Trophoblast cell (in vitro differentiated cells and primary cell): ENCODE data around the gene ALK.

Experiments used
- DNase-seq, 2 donors: peaks; one replicate each; pipeline ENCODE4 v3.0.0-alpha.2; 2016
- H2AFZ ChIP-seq: 2 replicates; pipeline ENCODE4 v1.6.1; 2013; ENCODE audit warnings: low read length, moderate library complexity, mild to moderate bottlenecking; ENCODE audit not compliant: insufficient read depth, poor library complexity
- H2AK5ac ChIP-seq: 2 replicates; pipeline ENCODE4 v1.6.1; 2013; ENCODE audit warnings: mild to moderate bottlenecking, low read length
- H2BK120ac ChIP-seq: 2 replicates; pipeline ENCODE4 v1.6.1; 2013; ENCODE audit warnings: low read length, mild to moderate bottlenecking, moderate library complexity; ENCODE audit not compliant: insufficient read depth, poor library complexity
- H2BK12ac ChIP-seq: 2 replicates; pipeline ENCODE4 v1.6.1; 2013; ENCODE audit warnings: mild to moderate bottlenecking, low read length, moderate library complexity
- H2BK5ac ChIP-seq: 2 replicates; pipeline ENCODE4 v1.6.1; 2013; ENCODE audit warnings: low read length, low read depth, moderate library complexity, mild to moderate bottlenecking; ENCODE audit not compliant: poor library complexity
- H3K14ac ChIP-seq: 2 replicates; pipeline ENCODE4 v1.6.1; 2013; ENCODE audit warnings: mild to moderate bottlenecking, low read length
- H3K18ac ChIP-seq: 2 replicates; pipeline ENCODE4 v1.6.1; 2013; ENCODE audit warnings: mild to moderate bottlenecking, low read length
- H3K23ac ChIP-seq: 2 replicates; pipeline ENCODE4 v1.6.1; 2013; ENCODE audit warnings: low read length
- H3K27ac ChIP-seq: 2 replicates; pipeline ENCODE4 v1.5.1; 2013; ENCODE audit warnings: low read depth, mild to moderate bottlenecking, inconsistent platforms, low read length, moderate library complexity
- H3K27me3 ChIP-seq: 2 replicates; pipeline ENCODE4 v1.6.1; 2013; ENCODE audit warnings: inconsistent platforms, mild to moderate bottlenecking, low read length, moderate library complexity; ENCODE audit not compliant: insufficient read depth
- H3K36me3 ChIP-seq, 2 experiments: 1 replicate in 1 of 2; 2 replicates in 1 of 2; pipeline ENCODE4 v1.6.1; 2013; ENCODE audit warnings: low read length in 2 of 2, mild to moderate bottlenecking in 2 of 2, moderate library complexity in 1 of 2; ENCODE audit not compliant: insufficient read depth in 2 of 2, control insufficient read depth in 1 of 2
- H3K4ac ChIP-seq: 2 replicates; pipeline ENCODE4 v1.6.1; 2013; ENCODE audit warnings: low read depth, mild to moderate bottlenecking, low read length, moderate library complexity
- H3K4me1 ChIP-seq, 2 experiments: 1 replicate in 1 of 2; 2 replicates in 1 of 2; pipeline ENCODE4 v1.6.1; 2013; ENCODE audit warnings: low read length in 2 of 2, mild to moderate bottlenecking in 2 of 2, moderate library complexity in 1 of 2; ENCODE audit not compliant: insufficient read depth in 2 of 2, control insufficient read depth in 1 of 2
- H3K4me2 ChIP-seq: 2 replicates; pipeline ENCODE4 v1.6.1; 2013; ENCODE audit warnings: inconsistent platforms, mild to moderate bottlenecking, low read length, moderate library complexity
- H3K4me3 ChIP-seq: 2 replicates; pipeline ENCODE4 v1.5.1; 2013; ENCODE audit warnings: mild to moderate bottlenecking, low read depth, low read length, inconsistent platforms
- H3K79me1 ChIP-seq: one replicate; pipeline ENCODE4 v1.6.1; 2013; ENCODE audit warnings: low read length
- H3K79me2 ChIP-seq: 2 replicates; pipeline ENCODE4 v1.6.1; 2013; ENCODE audit warnings: low read length, mild to moderate bottlenecking; ENCODE audit not compliant: control insufficient read depth, insufficient read depth, poor library complexity
- H3K9ac ChIP-seq: 2 replicates; pipeline ENCODE4 v1.6.1; 2013; ENCODE audit warnings: mild to moderate bottlenecking, low read length
- H3K9me3 ChIP-seq: 2 replicates; pipeline ENCODE4 v1.6.1; 2013; ENCODE audit warnings: low read depth, mild to moderate bottlenecking, control low read depth, inconsistent platforms, low read length; ENCODE audit not compliant: insufficient read depth
- H4K12ac ChIP-seq: 2 replicates; pipeline ENCODE4 v1.6.1; 2013; ENCODE audit warnings: low read depth, mild to moderate bottlenecking, low read length, moderate library complexity
- H4K8ac ChIP-seq: 2 replicates; pipeline ENCODE4 v1.6.1; 2013; ENCODE audit warnings: low read depth, mild to moderate bottlenecking, low read length, moderate library complexity
- H4K91ac ChIP-seq: one replicate; pipeline ENCODE4 v1.6.1; 2013; ENCODE audit warnings: low read depth, mild to moderate bottlenecking, low read length, moderate library complexity
- WGBS: extraction: QIAGEN DNeasy Blood & Tissue Kit; methylation state at CpG from one replicate; pipeline ENCODE4 v1.1.7; 2013; ENCODE audit warnings: missing lambda C conversion rate; ENCODE audit not compliant: insufficient read length, insufficient coverage; ENCODE audit errors: extremely low coverage; 5-methylcytosine and 5-hydroxymethylcytosine counted together

The ALK gene

DNA sequence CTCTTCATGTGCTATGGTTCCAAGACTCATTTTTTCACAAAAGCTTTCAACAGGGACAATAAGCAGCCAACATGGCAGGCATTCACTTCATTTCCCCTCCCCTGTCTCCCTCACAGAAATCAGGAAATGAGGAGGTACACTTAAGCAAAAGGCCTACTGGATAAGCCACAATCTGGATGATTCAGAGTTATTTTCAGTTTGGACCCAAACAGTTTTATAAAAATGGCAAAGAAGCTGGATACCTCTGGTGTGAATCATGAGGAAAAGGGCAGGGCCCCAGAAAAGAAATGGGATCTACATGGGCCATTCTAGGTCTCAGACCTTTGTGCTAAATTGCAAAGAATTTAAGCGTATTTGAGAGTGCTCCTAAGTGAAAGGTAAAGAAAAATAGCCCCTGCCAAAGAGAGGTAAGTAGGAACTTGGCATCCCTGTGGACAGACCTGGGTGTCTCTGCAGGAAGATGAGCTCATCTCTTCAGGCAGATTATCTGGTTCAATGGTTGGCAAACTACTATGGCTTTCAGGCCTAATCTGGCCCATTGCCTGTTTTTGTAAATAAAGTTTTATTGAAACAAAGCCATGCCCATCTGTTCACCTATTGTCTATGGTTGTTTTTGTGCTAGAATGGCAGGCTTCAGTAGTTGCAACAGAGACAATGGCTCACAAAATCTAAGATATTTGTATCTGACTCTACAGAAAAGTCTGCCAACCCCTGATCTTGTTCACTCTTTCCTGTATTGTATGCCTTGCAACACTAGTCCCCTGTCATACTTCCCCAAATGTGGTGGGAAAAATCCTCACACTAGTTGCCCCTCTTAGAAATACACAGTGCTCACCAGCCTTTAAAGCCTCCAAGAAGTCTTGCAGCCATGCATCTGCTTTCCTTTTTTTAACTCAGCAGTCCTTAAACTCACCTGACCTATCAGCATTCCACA is 315.0 kb downstream of the ALK start:
- no peak overlapping the region for H2BK12ac ChIP-seq
- no peaks in the 10 kb centered on the region for H3K36me3 ChIP-seq
- no peak overlapping the region for H4K91ac ChIP-seq
- H3K4me2 ChIP-seq, result no peak overlapping the region
- H3K4ac ChIP-seq, result no peak overlapping the region
- no CpG with 5 or more reads among the region's 1 CpG for WGBS
- no peaks in the 10 kb centered on the region for H3K27me3 ChIP-seq
- peaks cover 2% of the 10 kb centered on the region for H3K9me3 ChIP-seq
- H2BK5ac ChIP-seq, result no peak overlapping the region
- no peak overlapping the region for H3K4me3 ChIP-seq
- H3K18ac ChIP-seq, result no peak overlapping the region
- H4K12ac ChIP-seq, result no peak overlapping the region
- no peaks in the 10 kb centered on the region for H3K79me2 ChIP-seq
- peak overlapping the region; percentile 9 for H3K27ac ChIP-seq
- peaks cover 2% of the 10 kb centered on the region for H3K79me1 ChIP-seq
- H3K9ac ChIP-seq, result no peak overlapping the region
- H2AK5ac ChIP-seq, result no peak overlapping the region
- DNase-seq, result no peak
- H3K23ac ChIP-seq, result no peak overlapping the region
- H2BK120ac ChIP-seq, result no peak overlapping the region
- H2AFZ ChIP-seq, result no peak overlapping the region
- no peaks in the 10 kb centered on the region for H3K4me1 ChIP-seq
- H4K8ac ChIP-seq, result no peak overlapping the region
- H3K14ac ChIP-seq, result no peak overlapping the region

DNA sequence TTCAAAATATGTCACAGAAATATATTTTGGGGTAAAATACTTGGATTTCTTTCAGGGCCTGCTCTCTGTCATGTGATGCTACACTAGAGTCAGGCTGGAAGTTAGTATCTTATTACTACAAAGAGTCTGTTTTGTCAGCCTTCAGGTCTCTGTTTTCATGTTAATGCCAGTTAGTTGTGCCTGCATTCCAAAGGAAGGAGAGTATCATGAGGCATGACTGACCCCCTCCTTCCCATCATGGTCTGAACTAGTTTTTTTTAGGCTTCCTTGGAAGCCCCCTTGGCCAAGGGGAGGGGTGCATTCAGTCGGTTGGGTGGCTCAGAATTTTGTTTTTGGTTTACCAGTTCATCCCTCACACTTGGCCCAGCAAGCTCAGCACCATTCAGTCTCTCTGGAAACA is 318.0 kb downstream of the ALK start:
- Histone ChIP-seq H4K91ac (no peak overlapping the region), H2BK120ac (no peak overlapping the region)
- no CpG with 5 or more reads among the region's 1 CpG for WGBS

DNA sequence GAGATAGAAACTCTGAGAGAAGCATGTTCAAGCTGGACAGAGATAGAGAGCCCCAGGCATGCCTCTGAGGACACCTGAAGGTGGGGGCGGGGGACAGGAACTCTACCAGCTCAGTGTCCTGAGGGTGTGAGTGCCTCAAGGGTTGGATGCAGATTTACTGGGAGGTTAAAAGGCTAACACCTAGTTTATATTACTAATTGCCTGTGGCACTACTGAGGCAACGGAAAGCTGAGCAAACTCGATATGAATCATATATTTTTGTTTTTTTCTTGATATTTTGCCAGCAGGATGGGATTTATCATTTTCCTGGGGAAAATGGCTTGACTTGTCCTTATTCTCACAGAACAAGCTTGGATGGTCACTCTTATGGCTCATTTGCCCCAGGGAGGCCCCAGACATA is 319.5 kb downstream of the ALK start:
- Histone ChIP-seq H2BK5ac (no peak overlapping the region), H3K79me1 (peaks cover 2% of the 10 kb centered on the region), H3K36me3 (no peaks in the 10 kb centered on the region), H2BK120ac (no peak overlapping the region), H3K27ac (no peak overlapping the region), H3K4me1 (no peaks in the 10 kb centered on the region), H4K91ac (no peak overlapping the region), H3K9me3 (peaks cover 3% of the 10 kb centered on the region), H3K23ac (no peak overlapping the region), H3K27me3 (no peaks in the 10 kb centered on the region), H2AFZ (no peak overlapping the region), H3K4me3 (no peak overlapping the region), H3K14ac (no peak overlapping the region), H3K4me2 (no peak overlapping the region), H3K79me2 (no peaks in the 10 kb centered on the region), H4K12ac (no peak overlapping the region), H3K4ac (no peak overlapping the region), H4K8ac (no peak overlapping the region), H3K18ac (no peak overlapping the region), H2BK12ac (no peak overlapping the region), H2AK5ac (no peak overlapping the region), H3K9ac (no peak overlapping the region)
- DNase-seq, result no peak
- no CpG with 5 or more reads among the region's 3 CpGs for WGBS

More for the DNA sequence above, 318.0 kb downstream of the ALK start:
- H3K27ac ChIP-seq, result no peak overlapping the region
- no peak overlapping the region for H3K18ac ChIP-seq
- H3K9me3 ChIP-seq, result peaks cover 3% of the 10 kb centered on the region
- H2BK12ac ChIP-seq, result no peak overlapping the region
- no peak overlapping the region for H3K14ac ChIP-seq
- no peak overlapping the region for H4K12ac ChIP-seq
- H2BK5ac ChIP-seq, result no peak overlapping the region
- H2AFZ ChIP-seq, result no peak overlapping the region
- no peak overlapping the region for H3K9ac ChIP-seq
- H4K8ac ChIP-seq, result no peak overlapping the region
- H3K27me3 ChIP-seq, result no peaks in the 10 kb centered on the region
- no peak for DNase-seq
- H2AK5ac ChIP-seq, result no peak overlapping the region
- no peaks in the 10 kb centered on the region for H3K79me1 ChIP-seq
- H3K79me2 ChIP-seq, result no peaks in the 10 kb centered on the region
- no peaks in the 10 kb centered on the region for H3K36me3 ChIP-seq
- no peak overlapping the region for H3K4me3 ChIP-seq
- H3K23ac ChIP-seq, result no peak overlapping the region
- H3K4ac ChIP-seq, result no peak overlapping the region
- no peak overlapping the region for H3K4me2 ChIP-seq
- no peaks in the 10 kb centered on the region for H3K4me1 ChIP-seq

DNA sequence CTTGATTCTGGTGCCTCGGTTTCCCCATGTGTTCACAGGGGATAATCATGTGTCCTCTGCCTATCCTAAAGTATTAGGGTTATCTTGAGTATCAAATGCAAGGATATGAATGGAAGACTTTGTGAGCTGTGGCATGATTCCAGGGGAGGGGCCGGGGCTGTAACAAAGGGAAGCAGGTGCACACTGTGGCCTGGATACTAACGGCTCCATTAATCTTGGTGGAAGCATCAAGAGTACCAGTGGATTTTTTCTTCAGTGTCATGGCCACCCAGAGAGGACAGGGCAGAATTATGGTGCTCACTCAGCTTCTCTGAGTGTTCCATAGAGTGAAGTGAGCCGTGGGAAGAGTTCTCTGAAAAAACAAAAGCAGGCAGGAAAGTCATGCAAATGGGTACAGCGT is 320.1 kb downstream of the ALK start:
- Histone ChIP-seq H3K18ac (no peak overlapping the region), H3K4ac (no peak overlapping the region), H3K14ac (no peak overlapping the region), H3K79me1 (peaks cover 2% of the 10 kb centered on the region), H3K4me3 (no peak overlapping the region), H3K36me3 (no peaks in the 10 kb centered on the region), H2BK5ac (no peak overlapping the region), H4K91ac (no peak overlapping the region), H3K27me3 (no peaks in the 10 kb centered on the region), H4K12ac (no peak overlapping the region), H2BK12ac (no peak overlapping the region), H2BK120ac (no peak overlapping the region), H3K4me1 (peaks cover 0 to 2% of the 10 kb centered on the region in 2 experiments), H2AK5ac (no peak overlapping the region), H3K27ac (no peak overlapping the region), H2AFZ (no peak overlapping the region), H3K9me3 (peaks cover 3% of the 10 kb centered on the region), H3K79me2 (no peaks in the 10 kb centered on the region), H3K23ac (no peak overlapping the region), H3K9ac (no peak overlapping the region), H4K8ac (no peak overlapping the region), H3K4me2 (no peak overlapping the region)
- no peak for DNase-seq
- no CpG with 5 or more reads among the region's 5 CpGs for WGBS
